ENCODE measurements around the gene PFKL. TPM values are rescaled to one million over a fixed set of nuclear protein-coding genes. Genes with fewer than 3 reads are reported as not detected.
A peak's percentile ranks its signal among the peaks of the same experiment; 100 is the strongest.
"Not testable (repeated sequence)": the region's sequence is repeated elsewhere in the genome, so short reads cannot be mapped to it uniquely, and the experiment has no call there.

Gene PFKL
- total and polyA plus RNA-seq, 2 donors = 49.6 to 82.7 TPM

GRCh38 chr21:44356160-44356559 is 56.3 kb downstream of the PFKL start:
- H3K4me3 ChIP-seq (ENCODE audit: low read length in 2 of 2) = no peak overlapping the region
- 98% methylated on average over 11 of the region's 11 CpGs for WGBS

GRCh38 chr21:44356636-44357035 is 56.8 kb downstream of the PFKL start:
- peaks cover 0 to 5% of the 10 kb centered on the region in 2 donors for H3K27me3 ChIP-seq (ENCODE audit: control insufficient read depth in 2 of 2, insufficient read depth in 1 of 2, low read length in 1 of 2)
- WGBS = 95% methylated on average over 6 of the region's 6 CpGs
- no peaks in the 10 kb centered on the region for H3K36me3 ChIP-seq (ENCODE audit: control insufficient read depth in 2 of 2, insufficient read depth in 2 of 2, low read length in 1 of 2)
- H3K4me1 ChIP-seq (ENCODE audit: control insufficient read depth in 2 of 2, insufficient read depth in 2 of 2, low read length in 2 of 2) = peaks cover 44 to 56% of the 10 kb centered on the region in 2 donors
- no peaks in the 10 kb centered on the region for H3K9me3 ChIP-seq (ENCODE audit: control insufficient read depth in 2 of 2, insufficient read depth in 1 of 2, low read length in 1 of 2)
- no peak overlapping the region for H3K4me3 ChIP-seq (ENCODE audit: low read length in 2 of 2)
- no peak overlapping the region for H3K27ac ChIP-seq (ENCODE audit: low read depth in 1 of 2, low read length in 1 of 2)
- no peak for DNase-seq (ENCODE audit: low read depth in 6 of 9, low spot score in 9 of 9)

More at GRCh38 chr21:44356160-44356559, 56.3 kb downstream of the PFKL start:
- Histone ChIP-seq H3K27me3 (ENCODE audit: control insufficient read depth in 2 of 2, insufficient read depth in 1 of 2, low read length in 1 of 2) (peaks cover 0 to 9% of the 10 kb centered on the region in 2 donors), H3K9me3 (ENCODE audit: control insufficient read depth in 2 of 2, insufficient read depth in 1 of 2, low read length in 1 of 2) (no peaks in the 10 kb centered on the region), H3K4me1 (ENCODE audit: control insufficient read depth in 2 of 2, insufficient read depth in 2 of 2, low read length in 2 of 2) (peaks cover 48 to 61% of the 10 kb centered on the region in 2 donors), H3K36me3 (ENCODE audit: control insufficient read depth in 2 of 2, insufficient read depth in 2 of 2, low read length in 1 of 2) (no peaks in the 10 kb centered on the region), H3K27ac (ENCODE audit: low read depth in 1 of 2, low read length in 1 of 2) (no peak overlapping the region)
- DNase-seq (ENCODE audit: low read depth in 6 of 9, low spot score in 9 of 9) = no peak

GRCh38 chr21:44357064-44357837 is 57.4 kb downstream of the PFKL start:
- Histone ChIP-seq H3K36me3 (ENCODE audit: control insufficient read depth in 2 of 2, insufficient read depth in 2 of 2, low read length in 1 of 2) (no peaks in the 10 kb centered on the region), H3K9me3 (ENCODE audit: control insufficient read depth in 2 of 2, insufficient read depth in 1 of 2, low read length in 1 of 2) (no peaks in the 10 kb centered on the region), H3K27ac (ENCODE audit: low read depth in 1 of 2, low read length in 1 of 2) (no peak overlapping the region), H3K4me3 (ENCODE audit: low read length in 2 of 2) (no peak overlapping the region), H3K27me3 (ENCODE audit: control insufficient read depth in 2 of 2, insufficient read depth in 1 of 2, low read length in 1 of 2) (no peaks in the 10 kb centered on the region), H3K4me1 (ENCODE audit: control insufficient read depth in 2 of 2, insufficient read depth in 2 of 2, low read length in 2 of 2) (peaks cover 42 to 50% of the 10 kb centered on the region in 2 donors)
- WGBS = 97% methylated on average over 21 of the region's 21 CpGs
- no peak for DNase-seq (ENCODE audit: low read depth in 6 of 9, low spot score in 9 of 9)

GRCh38 chr21:44359396-44359795 is 59.5 kb downstream of the PFKL start:
- no peak for DNase-seq (ENCODE audit: low read depth in 6 of 9, low spot score in 9 of 9)
- peaks cover 0 to 3% of the 10 kb centered on the region in 2 donors for H3K9me3 ChIP-seq (ENCODE audit: control insufficient read depth in 2 of 2, insufficient read depth in 1 of 2, low read length in 1 of 2)
- H3K27ac ChIP-seq (ENCODE audit: low read depth in 1 of 2, low read length in 1 of 2) = no peak overlapping the region
- no peaks in the 10 kb centered on the region for H3K36me3 ChIP-seq (ENCODE audit: control insufficient read depth in 2 of 2, insufficient read depth in 2 of 2, low read length in 1 of 2)
- H3K4me3 ChIP-seq (ENCODE audit: low read length in 2 of 2) = no peak overlapping the region
- peaks cover 21 to 30% of the 10 kb centered on the region in 2 donors for H3K4me1 ChIP-seq (ENCODE audit: control insufficient read depth in 2 of 2, insufficient read depth in 2 of 2, low read length in 2 of 2)
- no peaks in the 10 kb centered on the region for H3K27me3 ChIP-seq (ENCODE audit: control insufficient read depth in 2 of 2, insufficient read depth in 1 of 2, low read length in 1 of 2)
- WGBS = 81% methylated on average over 8 of the region's 8 CpGs

GRCh38 chr21:44360159-44360558 is 60.3 kb downstream of the PFKL start:
- peak overlapping the region in 1 of 2 donors; percentile 27 for H3K4me3 ChIP-seq (ENCODE audit: low read length in 2 of 2)

GRCh38 chr21:44361903-44362302 is 62.0 kb downstream of the PFKL start:
- H3K4me1 ChIP-seq (ENCODE audit: control insufficient read depth in 2 of 2, insufficient read depth in 2 of 2, low read length in 2 of 2); DNase-seq (ENCODE audit: low read depth in 6 of 9, low spot score in 9 of 9); H3K9me3 ChIP-seq (ENCODE audit: control insufficient read depth in 2 of 2, insufficient read depth in 1 of 2, low read length in 1 of 2); H3K4me3 ChIP-seq (ENCODE audit: low read length in 2 of 2); H3K36me3 ChIP-seq (ENCODE audit: control insufficient read depth in 2 of 2, insufficient read depth in 2 of 2, low read length in 1 of 2); H3K27me3 ChIP-seq (ENCODE audit: control insufficient read depth in 2 of 2, insufficient read depth in 1 of 2, low read length in 1 of 2); H3K27ac ChIP-seq (ENCODE audit: low read depth in 1 of 2, low read length in 1 of 2): not testable (repeated sequence)
- 97% methylated on average over 5 of the region's 5 CpGs for WGBS

More at GRCh38 chr21:44360159-44360558, 60.3 kb downstream of the PFKL start:
- Histone ChIP-seq H3K4me1 (ENCODE audit: control insufficient read depth in 2 of 2, insufficient read depth in 2 of 2, low read length in 2 of 2) (peaks cover 14 to 22% of the 10 kb centered on the region in 2 donors), H3K9me3 (ENCODE audit: control insufficient read depth in 2 of 2, insufficient read depth in 1 of 2, low read length in 1 of 2) (peaks cover 0 to 3% of the 10 kb centered on the region in 2 donors), H3K27me3 (ENCODE audit: control insufficient read depth in 2 of 2, insufficient read depth in 1 of 2, low read length in 1 of 2) (no peaks in the 10 kb centered on the region), H3K27ac (ENCODE audit: low read depth in 1 of 2, low read length in 1 of 2) (no peak overlapping the region), H3K36me3 (ENCODE audit: control insufficient read depth in 2 of 2, insufficient read depth in 2 of 2, low read length in 1 of 2) (no peaks in the 10 kb centered on the region)
- peak in 1 of 9 donors; percentile 42 for DNase-seq (ENCODE audit: low read depth in 6 of 9, low spot score in 9 of 9)
- 6% methylated on average over 8 of the region's 8 CpGs for WGBS

GRCh38 chr21:44363278-44363677 is 63.4 kb downstream of the PFKL start:
- Histone ChIP-seq H3K36me3 (ENCODE audit: control insufficient read depth in 2 of 2, insufficient read depth in 2 of 2, low read length in 1 of 2) (no peaks in the 10 kb centered on the region), H3K9me3 (ENCODE audit: control insufficient read depth in 2 of 2, insufficient read depth in 1 of 2, low read length in 1 of 2) (peaks cover 0 to 3% of the 10 kb centered on the region in 2 donors), H3K4me1 (ENCODE audit: control insufficient read depth in 2 of 2, insufficient read depth in 2 of 2, low read length in 2 of 2) (peaks cover 4 to 9% of the 10 kb centered on the region in 2 donors), H3K27ac (ENCODE audit: low read depth in 1 of 2, low read length in 1 of 2) (no peak overlapping the region), H3K4me3 (ENCODE audit: low read length in 2 of 2) (no peak overlapping the region), H3K27me3 (ENCODE audit: control insufficient read depth in 2 of 2, insufficient read depth in 1 of 2, low read length in 1 of 2) (no peaks in the 10 kb centered on the region)
- 88% methylated on average over 1 of the region's 1 CpG for WGBS
- DNase-seq (ENCODE audit: low read depth in 6 of 9, low spot score in 9 of 9) = no peak

GRCh38 chr21:44364151-44365053 is 64.5 kb downstream of the PFKL start:
- H3K36me3 ChIP-seq (ENCODE audit: control insufficient read depth in 2 of 2, insufficient read depth in 2 of 2, low read length in 1 of 2) = no peaks in the 10 kb centered on the region
- H3K4me1 ChIP-seq (ENCODE audit: control insufficient read depth in 2 of 2, insufficient read depth in 2 of 2, low read length in 2 of 2) = peaks cover 4 to 9% of the 10 kb centered on the region in 2 donors
- DNase-seq (ENCODE audit: low read depth in 6 of 9, low spot score in 9 of 9) = no peak
- no peak overlapping the region for H3K27ac ChIP-seq (ENCODE audit: low read depth in 1 of 2, low read length in 1 of 2)
- H3K27me3 ChIP-seq (ENCODE audit: control insufficient read depth in 2 of 2, insufficient read depth in 1 of 2, low read length in 1 of 2) = no peaks in the 10 kb centered on the region
- no peak overlapping the region for H3K4me3 ChIP-seq (ENCODE audit: low read length in 2 of 2)
- WGBS = 89% methylated on average over 22 of the region's 22 CpGs
- H3K9me3 ChIP-seq (ENCODE audit: control insufficient read depth in 2 of 2, insufficient read depth in 1 of 2, low read length in 1 of 2) = peaks cover 0 to 3% of the 10 kb centered on the region in 2 donors
